Measurements from ENCODE around the gene PLAC8L1.

PLAC8L1 gene

DNA sequence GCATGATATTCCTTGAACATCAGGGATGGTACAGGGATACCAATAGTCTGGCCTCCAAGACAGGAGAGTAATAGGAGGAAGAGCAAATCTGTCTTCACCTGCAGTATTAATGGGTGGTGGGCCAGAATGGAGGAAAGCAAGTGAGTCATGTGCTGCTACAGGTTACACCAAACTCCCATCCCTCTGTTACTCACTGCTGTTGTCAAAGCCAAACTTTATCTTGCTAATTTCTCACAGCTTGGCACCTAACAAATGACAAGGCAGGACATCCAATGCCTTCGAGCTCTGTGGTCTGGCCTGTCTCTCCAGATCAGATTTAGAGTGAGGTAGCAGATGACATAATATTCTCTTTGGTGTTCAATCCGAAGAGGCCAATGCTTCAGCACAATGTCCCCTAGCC, 26.8 kb downstream of the PLAC8L1 start:
- no peak for DNase-seq

DNA sequence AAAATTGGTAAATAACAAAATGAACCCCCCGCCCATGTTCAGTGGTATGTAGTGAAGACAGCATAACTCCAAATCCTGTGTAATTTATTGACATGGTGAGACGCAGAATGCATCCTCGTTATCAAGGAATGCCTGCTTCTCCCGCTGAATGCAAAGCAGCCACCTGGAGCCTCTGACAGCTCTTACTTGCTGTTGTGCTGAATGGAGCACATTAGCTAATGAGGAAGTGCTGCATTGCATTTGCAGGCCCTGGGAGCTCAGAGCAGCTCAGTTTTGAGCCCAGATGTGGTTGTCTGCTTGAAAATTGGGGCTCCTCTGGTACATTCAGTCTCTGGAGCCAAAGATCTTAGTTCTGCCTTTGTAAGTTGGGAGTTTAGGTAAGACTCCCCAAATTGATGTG, 28.9 kb downstream of the PLAC8L1 start:
- DNase-seq: peak; percentile 56

DNA sequence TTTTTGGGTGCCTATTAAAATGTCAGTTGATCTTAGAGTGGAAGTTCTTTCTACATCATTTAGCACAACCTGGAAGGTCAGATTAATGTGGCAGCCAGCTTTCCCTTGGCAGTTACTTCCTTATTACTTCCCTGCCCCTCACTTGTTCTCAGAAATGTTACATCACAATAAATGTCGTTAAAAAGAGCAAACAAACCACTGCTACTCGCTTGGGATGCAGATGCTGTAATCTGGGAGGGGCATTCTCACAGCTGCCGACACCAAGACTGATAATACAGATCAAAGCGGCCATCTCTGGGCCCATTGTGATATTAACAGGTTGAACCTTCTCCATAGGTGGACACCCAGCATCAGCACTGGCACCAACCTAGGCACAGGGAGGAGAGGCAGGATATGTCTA, 29.3 kb downstream of the PLAC8L1 start:
- DNase-seq: peak; percentile 92

DNA sequence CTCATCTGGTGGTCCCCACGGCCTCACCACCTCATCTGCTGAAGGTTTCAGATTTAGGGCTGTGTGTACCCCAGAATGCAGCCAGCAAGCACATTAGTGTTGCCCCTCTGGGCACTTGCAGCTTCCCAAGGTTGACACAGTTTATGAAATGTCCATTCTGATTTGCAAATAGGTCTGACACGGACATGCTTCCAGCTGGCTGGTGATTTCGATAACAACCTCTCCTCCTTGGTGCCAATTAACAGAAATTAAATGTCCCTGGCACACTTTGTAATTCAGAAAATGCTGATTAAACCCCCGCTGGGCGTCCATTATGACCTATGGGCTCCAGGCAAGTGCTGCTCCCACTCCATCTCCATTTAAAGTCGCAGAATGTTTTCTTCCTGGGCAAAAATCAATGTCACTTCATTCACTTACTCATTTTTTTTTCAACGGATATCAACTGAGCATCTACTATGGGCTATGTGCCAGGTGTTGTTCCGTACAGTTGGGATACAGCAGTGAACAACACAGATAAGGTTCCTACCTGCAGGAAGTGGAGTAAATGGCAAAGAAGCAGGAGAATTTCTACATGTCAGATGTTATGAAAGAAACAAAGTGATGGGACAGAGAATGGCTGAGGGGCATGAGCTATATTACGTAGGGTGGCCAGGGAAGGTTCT, 32.0 kb downstream of the PLAC8L1 start:
- no peak for DNase-seq

DNA sequence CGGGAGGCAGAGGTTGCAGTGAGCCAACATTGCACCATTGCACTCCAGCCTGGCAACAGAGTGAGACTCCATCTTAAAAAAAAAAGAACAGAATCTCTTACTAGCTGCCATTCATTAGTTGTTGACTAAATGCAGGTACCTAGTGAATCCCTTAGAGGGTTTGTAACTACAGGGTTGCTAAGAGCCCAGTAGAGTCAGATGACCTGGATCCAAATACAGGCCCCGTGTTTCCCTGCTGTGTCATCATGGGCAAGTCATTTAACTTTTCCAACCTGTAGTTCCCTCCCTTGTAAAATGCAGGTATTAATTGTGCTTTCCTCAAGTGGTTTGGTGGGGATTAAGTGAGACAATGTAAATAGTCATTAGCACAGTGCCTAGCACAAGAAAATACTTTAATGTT, 32.8 kb downstream of the PLAC8L1 start:
- no peak for DNase-seq

DNA sequence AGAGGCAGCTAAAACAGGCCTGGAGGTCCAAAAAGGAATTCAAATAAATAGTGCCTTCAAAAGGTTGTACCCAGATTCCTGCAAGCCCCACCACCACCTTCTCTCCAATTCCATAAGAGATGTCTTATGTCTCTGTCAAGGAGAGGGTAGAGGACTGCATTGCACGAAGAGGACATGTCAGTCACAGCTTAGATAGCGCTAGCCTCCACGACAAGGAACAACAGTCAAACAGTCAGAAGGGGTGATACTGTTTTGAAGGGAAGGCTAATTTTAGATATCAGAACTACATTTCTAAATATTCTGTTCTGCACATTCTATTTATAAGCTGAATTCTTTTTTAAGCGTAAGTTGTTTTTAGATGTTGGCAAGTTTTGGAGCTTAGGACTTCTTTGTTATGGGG, 34.2 kb downstream of the PLAC8L1 start:
- peak; percentile 8 for DNase-seq

DNA sequence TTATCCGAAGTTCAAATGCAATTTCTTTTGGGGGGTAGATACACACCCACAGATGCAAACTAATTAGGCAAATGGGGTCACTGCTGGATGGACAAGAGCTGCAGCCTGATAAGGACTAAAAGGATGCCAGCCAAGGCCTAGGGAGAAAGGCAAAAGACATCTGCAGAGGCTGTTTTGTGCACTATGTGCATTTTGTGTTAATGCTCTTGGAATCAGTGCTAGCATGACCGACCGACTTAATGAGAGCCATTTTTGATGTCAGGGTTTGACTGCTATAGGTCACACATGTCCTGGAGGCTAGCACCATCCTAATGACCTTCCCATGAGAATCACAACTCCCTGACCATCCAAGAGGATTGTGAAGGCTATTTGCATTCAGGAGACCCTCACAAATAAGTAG, 34.6 kb downstream of the PLAC8L1 start:
- no peak for DNase-seq

DNA sequence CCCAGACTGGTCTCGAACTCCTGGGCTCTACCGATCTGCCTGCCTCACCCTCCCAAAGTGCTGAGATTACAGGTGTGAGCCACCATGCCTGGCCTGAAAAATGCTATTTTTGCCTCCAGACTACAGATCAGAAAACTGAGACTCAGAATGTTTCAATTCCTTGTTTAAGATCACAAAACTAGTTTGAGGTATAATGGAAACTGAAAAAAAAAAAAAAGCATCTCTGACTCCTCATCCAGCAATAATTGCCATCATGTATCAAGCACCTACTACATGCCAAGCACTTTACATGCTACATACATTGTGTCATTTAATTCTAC, 35.6 kb downstream of the PLAC8L1 start:
- no peak for DNase-seq

DNA sequence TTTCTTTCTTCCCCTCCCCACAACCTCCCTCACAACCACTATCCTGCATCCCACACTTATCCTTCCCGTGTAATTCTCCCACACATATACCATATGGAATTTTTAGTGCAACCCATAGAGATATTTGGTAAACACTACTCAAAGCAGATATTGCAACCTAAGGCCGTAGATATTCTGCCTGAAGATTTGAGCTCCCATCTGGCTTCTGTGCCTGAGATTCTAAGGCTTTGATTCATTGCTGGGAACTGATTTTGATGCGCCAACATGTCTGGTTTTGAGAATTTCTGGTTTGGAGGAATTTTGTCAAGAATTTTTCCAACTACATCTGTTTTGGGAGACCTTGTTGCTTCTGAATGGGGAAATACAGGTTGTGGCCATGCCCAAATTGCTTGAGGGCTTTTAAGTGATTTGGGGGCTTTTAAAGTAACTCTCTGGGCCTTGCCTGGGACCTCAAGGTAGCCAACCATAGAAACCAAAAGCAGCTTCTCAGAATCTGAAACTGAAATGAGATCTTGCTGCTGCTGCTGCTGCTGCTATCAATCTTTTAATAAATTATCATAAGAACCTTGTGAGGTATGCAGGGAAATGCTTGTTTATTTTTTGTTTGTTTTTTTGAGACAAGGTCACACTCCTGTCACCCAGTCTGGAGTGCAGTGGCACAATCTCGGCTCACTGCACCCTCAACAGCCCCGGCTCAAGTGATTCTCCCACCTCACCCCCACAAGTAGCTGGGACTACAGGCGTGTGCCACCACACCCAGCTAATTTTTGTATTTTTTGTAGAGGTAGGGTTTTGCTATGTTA, 36.2 kb downstream of the PLAC8L1 start:
- no peak for DNase-seq

DNA sequence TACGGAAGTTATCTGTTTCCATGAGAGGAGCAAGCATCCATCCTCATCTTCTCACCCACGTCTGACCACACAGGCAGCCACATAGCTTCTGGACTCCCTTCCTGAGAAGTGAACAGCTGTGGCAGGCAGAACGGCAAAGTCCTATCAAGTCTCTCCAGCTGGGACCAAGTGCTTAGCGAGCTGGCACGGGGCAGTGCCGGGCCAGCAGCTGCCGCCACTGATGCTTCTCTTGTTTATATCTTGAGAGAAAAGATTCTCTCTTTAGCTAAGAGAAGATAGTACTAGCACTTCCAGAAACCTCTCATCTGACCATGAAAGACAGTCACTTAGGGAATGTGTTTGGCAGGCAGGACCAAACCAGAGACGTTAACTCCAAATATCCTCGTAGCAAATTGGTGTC, 37.2 kb downstream of the PLAC8L1 start:
- DNase-seq: no peak

DNA sequence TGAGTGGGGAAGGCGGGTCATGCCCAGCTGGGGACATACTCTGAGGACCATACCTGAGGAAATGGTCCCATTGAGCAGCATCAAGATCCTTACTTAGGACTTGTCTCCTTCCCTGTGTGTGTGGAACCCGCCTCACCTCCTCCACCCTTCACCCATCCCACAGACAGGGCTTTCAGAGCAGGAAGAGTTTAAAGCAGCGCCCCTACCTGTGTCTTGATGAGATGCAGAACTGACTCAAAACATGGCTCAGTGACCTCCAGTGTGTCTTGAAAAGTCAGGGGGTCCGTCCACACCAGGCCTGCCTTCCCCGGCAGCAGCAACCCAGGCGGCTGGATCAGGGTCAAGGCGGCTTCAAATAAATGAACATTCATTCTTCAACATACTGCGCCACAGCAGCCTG, 38.4 kb downstream of the PLAC8L1 start:
- no peak for DNase-seq

DNA sequence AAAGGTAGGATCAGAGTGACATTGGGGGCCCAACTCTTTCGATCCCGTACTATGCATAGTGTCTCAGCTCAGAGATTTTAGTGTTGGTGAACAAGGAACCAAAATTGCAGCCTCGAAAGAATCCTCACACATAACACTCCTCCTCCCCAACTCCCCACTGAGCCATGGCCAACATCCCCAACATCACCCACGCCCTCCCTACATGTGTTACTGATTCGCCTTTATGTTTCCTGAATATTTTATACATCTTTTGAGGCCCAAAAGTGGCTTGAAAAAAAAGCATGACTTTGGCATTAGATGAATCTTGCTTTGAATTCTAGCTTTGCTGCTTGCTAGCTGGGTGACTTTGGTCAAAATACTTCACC, 45.2 kb downstream of the PLAC8L1 start:
- DNase-seq: no peak

DNA sequence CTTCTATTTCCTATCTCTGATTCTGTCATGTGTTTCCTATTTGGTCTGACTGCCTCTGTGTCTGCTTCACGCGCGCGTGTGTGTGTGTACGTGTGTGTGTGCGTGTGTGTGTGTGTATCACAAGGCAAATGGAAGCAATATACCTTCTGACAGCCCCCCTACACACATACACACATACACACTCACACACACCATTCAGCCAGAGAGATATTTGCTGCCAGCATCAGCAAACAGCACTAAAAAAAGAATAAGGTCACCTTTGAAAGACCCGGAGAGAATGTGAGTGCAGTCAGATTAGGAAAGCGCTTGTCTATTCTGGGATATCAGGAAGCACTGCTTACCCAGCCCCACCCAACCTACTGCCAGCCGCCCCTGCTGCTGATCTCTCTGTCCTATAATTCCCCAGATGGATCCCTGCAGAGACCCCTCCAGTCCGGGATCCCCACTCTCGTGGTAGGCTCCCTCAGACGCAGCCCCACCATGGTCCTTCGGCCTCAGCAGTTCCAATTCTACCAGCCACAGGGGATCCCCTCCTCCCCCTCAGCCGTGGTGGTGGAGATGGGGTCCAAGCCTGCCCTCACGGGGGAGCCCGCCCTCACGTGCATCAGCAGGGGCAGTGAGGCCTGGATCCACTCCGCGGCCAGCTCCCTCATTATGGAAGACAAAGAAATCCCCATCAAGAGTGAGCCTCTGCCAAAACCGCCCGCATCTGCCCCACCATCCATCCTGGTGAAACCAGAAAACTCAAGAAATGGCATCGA, 45.7 kb downstream of the PLAC8L1 start:
- DNase-seq: no peak

DNA sequence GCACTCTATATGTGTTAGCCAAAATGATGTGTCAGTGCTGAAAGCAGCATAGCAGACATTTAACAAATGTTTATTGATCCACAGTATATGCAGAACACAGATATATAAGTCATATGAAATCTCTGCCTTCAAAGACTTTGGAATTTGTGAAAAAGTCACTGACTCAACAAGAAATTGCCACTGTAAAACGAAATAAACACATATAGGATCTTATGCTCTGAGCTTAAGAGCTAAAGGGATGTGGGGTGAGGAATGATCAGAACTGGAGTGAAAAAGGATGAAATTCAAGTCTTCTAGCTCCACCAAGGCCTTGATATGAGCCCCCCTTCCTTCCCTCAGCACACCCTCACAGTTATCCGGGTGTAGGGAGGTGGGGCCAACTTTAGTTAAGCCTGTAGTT, 49.9 kb downstream of the PLAC8L1 start:
- DNase-seq: no peak

DNA sequence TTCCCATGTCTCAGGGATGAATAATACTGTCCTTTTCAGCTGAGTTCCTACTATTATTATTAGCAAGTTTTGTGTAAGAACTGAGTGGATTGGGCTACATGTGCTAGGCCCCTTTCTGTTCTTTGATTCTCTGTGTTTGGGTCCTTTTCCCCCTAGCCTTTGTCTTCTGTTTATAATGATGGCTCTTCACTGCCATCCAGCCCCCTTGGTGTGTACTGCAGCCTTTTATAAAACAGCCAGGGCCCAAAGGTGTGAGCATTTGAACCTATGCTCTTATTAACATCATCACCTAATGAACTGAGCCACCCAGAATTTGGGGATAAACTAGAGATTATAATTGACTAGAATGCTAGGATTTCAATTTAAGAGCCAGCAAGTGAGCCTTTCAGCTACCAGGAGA, 52.6 kb downstream of the PLAC8L1 start:
- DNase-seq: no peak

DNA sequence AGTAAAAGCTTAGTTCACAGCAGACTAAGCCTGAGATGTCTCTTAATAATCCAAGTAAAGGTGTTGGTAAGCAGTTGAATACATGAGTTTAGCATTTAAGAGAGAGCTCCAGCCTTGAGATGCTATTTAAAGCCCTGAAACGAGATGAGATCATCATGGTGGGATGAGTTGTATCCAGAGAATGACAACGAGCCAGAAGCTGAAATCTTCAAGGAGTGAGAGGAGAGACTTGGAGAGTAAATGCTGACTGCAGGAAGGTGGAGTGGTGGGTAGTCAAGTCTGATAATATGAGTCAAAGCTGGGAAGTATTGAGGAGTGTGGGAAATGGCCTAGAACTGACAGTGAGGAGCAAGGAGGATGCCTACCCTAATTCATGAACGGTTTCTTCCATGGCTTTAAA, 53.7 kb downstream of the PLAC8L1 start:
- DNase-seq: no peak

DNA sequence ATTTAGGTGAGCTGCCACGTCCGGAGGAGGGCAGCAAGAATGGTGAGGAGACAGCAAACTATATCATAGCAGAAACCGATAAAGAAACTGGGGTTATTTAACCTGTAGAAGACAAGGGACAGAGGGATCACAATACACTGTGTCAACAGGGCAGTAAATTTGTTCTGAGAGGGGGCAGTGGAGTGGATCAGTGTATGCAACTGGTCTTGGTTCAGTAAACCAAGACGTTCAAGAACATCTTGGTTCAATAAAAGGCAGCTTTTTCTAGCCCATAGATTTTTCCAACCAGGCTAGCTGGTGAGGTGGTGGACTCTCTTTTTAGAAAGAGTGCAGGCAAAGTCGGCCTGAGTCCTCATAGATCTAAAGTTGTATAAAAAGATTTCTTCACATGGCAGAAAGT, 55.3 kb downstream of the PLAC8L1 start:
- no peak for DNase-seq

DNA sequence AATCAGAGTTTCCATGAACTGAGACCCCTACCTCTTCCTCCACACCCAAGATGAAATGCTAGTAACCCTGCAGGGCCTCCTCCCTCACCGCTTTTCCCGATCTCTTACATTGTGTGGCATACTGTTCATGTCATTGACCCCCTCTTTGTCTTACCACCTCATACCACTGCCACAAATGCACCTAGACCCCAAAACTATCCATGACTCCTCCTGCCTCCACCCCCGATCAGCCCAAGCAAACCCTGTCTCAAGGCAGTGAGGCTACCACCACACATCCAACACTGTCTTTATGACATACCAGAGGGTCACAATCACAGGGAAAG, 55.7 kb downstream of the PLAC8L1 start:
- DNase-seq: no peak

DNA sequence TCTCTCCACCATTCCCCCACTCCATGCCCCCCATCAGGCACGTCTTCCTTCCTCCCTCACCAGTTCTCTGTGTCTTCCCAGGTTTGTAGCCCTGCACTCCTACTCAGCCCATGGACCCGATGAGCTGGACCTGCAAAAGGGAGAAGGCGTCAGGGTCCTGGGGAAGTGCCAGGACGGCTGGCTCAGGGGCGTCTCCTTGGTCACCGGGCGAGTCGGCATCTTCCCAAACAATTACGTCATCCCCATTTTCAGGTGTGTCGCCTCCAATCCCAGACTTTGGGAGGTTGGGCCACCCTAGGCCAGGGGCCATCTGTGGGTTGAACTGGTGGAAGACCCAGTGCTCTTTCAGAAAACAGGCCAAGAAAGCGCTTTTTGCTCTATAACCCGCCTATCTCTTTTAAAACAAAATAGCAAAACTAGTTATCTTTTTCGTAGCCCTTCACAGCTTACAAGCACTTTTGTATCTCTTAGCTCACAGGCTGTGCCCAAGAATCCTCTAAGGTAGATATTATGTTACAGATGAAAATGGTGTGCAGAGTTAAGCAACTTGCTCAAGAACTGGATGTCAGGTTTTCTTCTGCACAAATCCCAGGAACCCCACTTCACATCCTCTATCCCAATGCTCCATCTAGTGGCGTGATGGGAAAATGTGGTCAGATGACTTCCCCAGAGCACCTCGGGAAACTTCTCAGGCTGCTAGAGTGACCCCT, 56.2 kb downstream of the PLAC8L1 start:
- peak; percentile 43 for DNase-seq

DNA sequence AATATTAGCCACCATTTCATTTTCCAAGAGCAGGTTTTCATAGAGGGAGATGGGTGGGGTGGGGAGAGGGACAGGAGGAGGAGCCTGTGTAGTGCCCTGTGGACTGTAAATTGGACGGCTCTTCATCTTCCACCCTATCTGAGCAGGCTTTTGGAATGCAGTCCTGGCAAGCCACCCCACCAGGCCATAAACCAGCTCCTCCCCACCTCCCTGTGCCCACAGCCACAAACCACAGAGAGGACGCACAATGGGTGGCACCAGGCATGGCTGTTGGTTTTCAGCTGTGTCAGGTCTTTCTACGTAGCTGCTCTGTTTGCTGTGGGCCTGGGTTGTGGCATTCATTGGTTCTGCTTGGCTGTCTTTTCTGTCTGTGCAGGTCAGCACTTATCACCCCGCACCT, 58.0 kb downstream of the PLAC8L1 start:
- no peak for DNase-seq

DNA sequence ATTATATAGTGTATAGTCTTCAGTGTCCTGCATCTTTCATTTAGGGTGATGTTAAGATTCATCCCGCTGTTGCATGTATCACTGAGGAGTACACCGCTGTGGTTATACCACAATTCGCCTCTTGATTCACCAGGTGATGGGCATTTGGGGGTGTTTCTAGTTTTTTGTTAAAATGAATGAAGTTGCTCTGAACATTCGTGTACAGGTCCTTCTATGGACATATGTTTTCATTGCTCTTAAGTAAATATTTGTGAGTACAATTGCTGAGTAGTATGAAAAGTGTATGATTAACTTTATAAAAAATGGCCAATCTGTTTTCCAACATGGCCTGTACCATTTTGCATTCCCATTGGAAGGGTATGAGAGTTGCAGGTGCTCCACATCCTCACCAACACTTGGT, 61.7 kb downstream of the PLAC8L1 start:
- DNase-seq: no peak

DNA sequence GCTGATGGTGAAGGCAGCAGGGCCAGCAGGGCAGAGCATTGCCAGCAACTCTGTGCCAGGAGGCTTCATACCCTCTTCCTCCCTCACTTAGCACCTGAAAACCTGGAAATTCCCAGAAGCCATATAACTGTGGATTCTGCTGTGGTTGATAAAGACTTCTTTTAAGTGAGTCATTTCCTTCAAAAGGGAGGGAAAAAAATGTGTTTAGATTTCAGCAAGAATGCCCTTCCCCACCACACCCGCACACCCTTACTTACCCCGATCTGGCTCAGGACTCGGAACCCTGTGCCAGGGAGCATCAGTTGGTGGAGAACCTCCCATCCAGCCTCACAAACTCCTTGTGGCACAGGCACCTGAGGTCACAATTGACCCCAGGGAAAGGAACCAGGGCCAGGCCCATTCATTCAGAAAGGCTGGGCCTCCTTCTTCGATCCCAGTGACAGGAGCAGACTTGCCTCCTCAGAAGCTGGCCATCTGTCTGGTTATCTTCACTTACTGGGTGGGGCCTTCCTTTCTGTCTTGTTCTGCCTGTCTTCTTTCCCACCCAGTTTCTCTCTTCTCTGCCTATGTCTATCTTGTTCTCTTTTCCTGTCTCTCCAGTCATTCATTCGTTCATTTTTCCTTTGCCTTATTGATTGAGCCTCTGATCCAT, 62.6 kb downstream of the PLAC8L1 start:
- no peak for DNase-seq

DNA sequence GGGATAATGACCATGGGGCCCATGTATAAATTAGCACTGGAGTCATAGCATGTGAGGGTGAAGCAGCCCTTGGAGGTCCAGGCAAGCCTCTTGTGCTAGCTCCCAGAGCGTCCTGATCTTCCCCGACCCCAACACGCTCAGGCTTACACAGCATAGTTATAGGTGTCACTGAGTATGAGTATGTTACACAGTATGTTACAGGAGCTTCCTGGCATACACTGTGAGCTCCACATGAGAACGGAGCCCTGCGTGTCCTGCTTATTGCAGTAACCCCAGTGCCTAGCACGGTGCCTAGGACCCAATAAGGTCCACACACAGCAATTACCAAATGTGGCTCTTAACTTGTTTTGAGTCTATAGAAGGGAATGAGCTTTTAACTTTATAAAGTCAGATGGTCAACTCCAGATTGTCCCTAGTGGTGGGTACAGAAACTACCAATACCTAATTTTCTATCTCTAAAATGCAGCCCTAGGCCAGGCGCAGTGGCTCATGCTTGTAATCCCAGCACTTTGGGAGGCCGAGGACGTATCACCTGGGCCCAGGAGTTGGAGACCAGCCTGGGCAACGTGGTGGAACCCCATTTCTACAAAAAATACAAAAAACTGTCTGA, 64.1 kb downstream of the PLAC8L1 start:
- DNase-seq: no peak
